GM19372 (cell line): ENCODE results near the gene EGFR.

ENCODE experiments used
- ATAC-seq: cut with Tn5 transposase; IDR thresholded peaks from one replicate; pipeline ENCODE4 v1.9.1; 2021; ENCODE audit warnings: mild to moderate bottlenecking, low read depth, moderate library complexity; ENCODE audit not compliant: unreplicated experiment

EGFR gene

GRCh38 chr7:55096323-55096722, 77.5 kb downstream of the EGFR start:
- ATAC-seq: no peak

- no peak for ATAC-seq
These were observed 78.3 kb downstream of the EGFR start for GRCh38 chr7:55097100-55097499.

DNA sequence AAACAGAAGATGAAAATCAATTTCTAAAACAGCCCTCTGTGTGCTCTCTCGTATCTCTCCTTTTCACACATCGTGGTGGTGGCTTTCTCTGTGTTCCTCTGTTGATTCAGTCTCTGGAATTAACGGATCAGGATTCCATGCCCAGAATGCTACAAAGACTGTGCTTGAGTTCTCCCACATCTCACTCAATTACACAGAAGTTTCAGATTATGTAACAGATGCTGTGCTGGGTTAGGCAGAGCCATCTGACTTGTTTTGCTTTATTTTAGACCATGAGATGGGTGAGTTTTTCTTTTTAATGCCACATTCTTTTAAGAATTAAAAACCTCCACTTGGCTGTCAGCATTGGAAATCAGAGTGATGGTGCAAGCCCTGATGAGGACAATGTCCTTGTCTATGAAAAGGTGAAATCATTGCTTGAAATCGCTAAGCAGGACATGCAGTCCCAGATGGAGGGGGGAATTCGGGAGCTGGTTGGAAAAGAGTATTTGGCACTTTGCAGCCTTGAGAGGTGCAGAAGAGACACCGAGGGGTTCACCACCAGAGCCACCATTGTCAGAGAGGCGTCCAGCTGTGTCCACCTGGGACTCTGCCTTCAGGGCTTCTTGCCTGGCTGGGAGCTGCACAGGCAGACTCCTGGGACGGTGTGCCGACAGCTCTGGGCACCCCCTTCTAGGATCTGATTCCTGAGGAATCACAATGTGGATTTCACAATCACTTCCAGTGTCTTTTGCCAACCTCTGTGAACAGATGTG, 80.4 kb downstream of the EGFR start:
- ATAC-seq: no peak

DNA sequence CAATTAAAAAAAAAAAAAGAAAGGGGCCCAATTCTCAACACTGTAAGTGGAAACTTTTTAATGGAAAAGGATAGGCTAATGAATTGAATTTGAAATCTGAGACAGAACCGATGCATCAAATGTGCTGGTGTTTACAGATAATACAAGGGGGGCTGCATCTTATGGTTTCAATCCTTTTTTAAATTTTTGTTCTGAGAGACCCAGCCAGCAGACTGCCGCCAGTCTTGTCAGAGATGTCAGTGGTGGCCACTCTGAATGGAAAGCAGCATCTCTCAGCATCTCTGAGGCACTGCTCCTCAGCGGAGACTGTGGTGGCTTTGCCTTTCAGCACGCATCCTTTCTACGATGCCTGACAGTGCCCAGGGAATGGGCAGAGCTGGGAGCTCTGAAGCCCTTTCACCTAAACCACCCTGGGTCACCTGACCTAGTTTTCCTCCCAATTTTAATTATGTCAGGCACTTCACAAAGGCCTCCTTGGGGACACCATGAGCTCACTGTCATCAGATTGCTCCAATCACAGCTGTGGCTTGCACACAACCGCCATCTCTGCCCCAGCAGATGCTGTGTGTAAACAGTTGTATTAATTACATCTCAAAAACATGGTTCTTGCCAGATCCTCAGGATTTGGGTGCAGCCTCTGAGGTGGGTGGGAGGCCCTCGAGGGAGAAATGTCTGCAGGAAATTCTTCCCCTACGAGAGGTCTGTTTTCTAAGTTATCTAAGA, 81.2 kb downstream of the EGFR start:
- ATAC-seq: no peak

GRCh38 chr7:55100544-55101327, 81.9 kb downstream of the EGFR start:
- no peak for ATAC-seq

DNA sequence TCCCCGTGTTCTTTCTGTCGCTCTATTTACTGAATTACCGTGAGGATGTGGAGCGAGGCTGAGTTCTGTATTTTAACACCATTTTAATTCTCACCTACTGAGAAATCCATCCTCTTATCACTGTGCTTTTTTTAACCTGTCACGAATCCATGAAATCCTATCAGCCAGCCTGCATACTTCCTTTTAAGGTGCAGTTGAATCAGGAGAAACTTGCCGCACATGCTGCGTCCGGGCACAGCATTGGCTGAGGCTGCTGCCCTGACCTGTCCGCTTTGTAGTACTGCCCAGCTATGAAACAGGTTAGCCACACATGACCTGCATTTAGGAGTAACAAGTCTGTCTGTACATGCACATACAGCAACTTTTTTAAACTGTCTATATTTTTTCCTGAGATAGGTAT, 82.5 kb downstream of the EGFR start:
- no peak for ATAC-seq

GRCh38 chr7:55104123-55104522, 85.3 kb downstream of the EGFR start:
- ATAC-seq: no peak

- ATAC-seq: no peak
These were observed 86.1 kb downstream of the EGFR start for GRCh38 chr7:55104712-55105433.

DNA sequence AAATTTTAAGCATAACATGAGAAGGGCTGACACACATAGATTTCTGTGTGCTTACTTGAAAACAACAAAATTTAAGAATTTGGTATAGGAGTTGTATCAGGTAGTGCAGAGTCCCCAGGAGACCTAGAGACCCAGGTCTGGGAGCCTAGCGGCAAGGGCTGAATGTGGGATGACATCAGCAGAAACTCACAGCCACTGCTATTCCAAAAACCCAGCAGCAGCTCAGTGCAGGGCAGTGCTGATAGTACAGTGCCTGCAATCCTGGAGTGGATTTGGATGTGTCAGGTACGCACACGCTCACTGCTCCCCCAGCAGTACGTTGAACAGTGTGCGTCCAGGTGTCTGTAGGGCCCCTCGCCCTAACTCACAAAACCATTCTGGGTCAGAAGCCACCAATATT, 87.1 kb downstream of the EGFR start:
- no peak for ATAC-seq

DNA sequence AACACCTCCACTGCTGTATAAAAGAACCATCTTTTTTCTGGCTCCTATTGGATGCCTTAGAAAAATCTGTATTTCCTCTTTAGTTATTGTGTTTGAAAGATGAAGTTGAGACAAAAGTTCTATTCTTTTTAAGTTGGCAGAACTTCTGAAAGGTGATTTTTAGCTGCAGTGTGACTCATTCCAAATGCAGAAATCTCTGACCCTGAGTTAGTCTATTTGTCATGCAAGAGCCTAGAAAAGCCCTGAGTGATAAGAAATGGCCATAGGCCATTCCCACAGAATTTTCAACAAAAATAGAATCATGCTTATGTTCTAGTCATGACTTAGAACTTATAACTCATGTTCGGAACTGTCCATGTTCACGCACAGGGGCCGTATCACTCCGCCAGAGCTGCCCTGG, 89.1 kb downstream of the EGFR start:
- ATAC-seq: no peak

GRCh38 chr7:55108401-55108800, 89.6 kb downstream of the EGFR start:
- no peak for ATAC-seq

DNA sequence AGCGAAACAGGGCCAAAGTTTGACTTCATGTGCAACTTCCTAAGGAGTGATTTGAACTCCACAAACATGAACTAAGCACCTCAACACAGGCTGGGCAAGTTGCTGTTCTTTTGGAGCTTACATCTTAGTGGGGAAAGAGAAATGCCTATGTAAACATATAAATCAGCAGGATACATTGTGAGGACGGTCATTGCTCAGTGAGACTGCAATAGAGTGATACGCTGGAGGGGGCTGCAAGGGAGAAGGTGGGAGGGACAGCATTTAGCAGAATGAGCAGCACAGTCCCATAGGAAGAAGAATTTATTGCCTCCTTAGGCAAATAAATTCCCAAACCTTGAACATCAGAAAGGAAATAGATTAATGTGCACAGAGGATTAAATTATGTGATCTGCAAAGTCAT, 90.0 kb downstream of the EGFR start:
- no peak for ATAC-seq

- ATAC-seq: no peak
These were observed 90.8 kb downstream of the EGFR start for GRCh38 chr7:55109404-55110167.

GRCh38 chr7:55110282-55110992, 91.6 kb downstream of the EGFR start:
- ATAC-seq: no peak

GRCh38 chr7:55110993-55111361, 92.2 kb downstream of the EGFR start:
- ATAC-seq: no peak

DNA sequence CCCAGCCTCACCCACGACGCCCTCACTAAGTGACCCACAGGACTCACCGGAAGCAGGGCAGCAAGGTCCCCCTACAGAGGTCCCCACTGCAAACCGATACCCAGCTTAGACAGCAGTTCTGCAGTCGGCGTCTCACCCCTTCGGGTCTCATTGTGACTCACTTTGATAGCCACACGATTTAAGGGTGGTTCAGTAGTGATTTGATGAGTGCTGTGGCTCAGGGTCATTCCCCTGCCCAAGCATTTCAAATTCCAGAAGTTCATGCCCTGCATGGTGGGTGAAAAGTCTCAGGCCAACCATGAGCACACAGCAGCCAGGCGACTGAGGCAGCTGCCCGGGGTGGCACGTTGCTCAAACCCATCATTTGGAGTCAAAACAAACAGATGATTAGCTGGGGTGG, 93.2 kb downstream of the EGFR start:
- no peak for ATAC-seq

GRCh38 chr7:55113760-55114540, 95.1 kb downstream of the EGFR start:
- ATAC-seq: no peak

DNA sequence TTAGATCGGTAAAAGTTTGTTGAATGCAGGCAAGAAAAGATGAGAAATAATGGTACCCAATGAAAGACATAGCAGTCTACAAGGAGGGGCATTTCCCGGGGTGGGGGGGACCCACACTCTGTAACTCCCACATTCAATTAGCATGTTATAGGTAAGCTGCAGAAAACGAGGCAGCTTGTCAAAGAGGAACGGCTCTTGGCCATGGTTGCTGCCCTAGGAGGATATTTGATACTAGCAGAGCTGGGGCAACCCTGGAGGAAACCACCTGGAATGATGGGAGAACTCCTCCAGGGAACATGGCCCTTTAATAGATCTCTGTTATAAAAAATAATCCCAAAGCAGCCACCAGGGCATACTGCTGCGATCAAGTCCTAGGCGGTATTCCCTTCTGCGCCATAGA, 98.5 kb downstream of the EGFR start:
- no peak for ATAC-seq

DNA sequence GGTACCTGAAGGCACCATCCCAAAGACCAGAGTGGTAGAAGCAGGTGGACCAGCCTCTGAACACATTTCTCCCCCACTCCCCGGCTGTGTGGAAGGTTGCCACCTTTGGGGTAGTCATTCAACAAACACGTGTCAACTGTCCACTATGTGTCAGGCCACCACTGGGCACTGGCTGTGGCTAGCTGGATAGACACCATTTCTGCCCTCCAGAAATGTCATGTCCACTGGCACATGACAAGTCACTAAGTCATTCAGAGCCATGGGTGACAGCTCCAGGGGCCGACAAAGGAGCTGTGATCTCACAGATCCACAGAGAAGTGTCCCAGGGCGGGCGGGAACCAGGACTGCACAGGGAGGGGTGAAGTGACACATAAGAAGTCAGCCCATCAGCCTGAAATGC, 99.6 kb downstream of the EGFR start:
- no peak for ATAC-seq
